ENCODE data around the gene SPATS2L. TPM values are rescaled to one million over a fixed set of nuclear protein-coding genes. Genes with fewer than 3 reads are reported as not detected.
A peak's percentile ranks its signal among the peaks of the same experiment; 100 is the strongest.

SPATS2L gene
- total RNA-seq, 1 donor from 2014 or later, result 29.1 TPM

GRCh38 chr2:200397785-200398184 lies 91.3 kb downstream of the SPATS2L start:
- peaks cover 2% of the 10 kb centered on the region for H3K27me3 Mint-ChIP-seq (ENCODE audit: insufficient read depth, low read depth)
- Histone ChIP-seq H3K36me3 (no peaks in the 10 kb centered on the region), H3K27ac (no peak overlapping the region), H3K27me3 (no peaks in the 10 kb centered on the region), H3K9me3 (ENCODE audit: low read depth) (no peaks in the 10 kb centered on the region), H3K9ac (no peak overlapping the region), H3K4me1 (peaks cover 16% of the 10 kb centered on the region), H3K4me2 (peak overlapping the region; percentile 0), H3K79me2 (ENCODE audit: low read depth) (no peaks in the 10 kb centered on the region), H3K4me3 (no peak overlapping the region), H2AFZ (replicated peaks) (no peak overlapping the region), H4K20me1 (ENCODE audit: low read depth) (no peaks in the 10 kb centered on the region), H3F3A (ENCODE audit: low read depth) (no peaks in the 10 kb centered on the region)
- peaks cover 22% of the 10 kb centered on the region for H3K4me1 Mint-ChIP-seq
- peak; percentile 9 for TF ChIP-seq CTCF (IDR thresholded peaks at IDR 0.05)
- TF ChIP-seq EZH2phosphoT487 (IDR thresholded peaks at IDR 0.05), result no peak
- peaks cover 10% of the 10 kb centered on the region for H3K36me3 Mint-ChIP-seq
- H3K27ac Mint-ChIP-seq, result peak overlapping the region; percentile 70
- peak; percentile 43 for DNase-seq (ENCODE audit: low spot score)
- peak overlapping the region; percentile 34 for H3K4me3 Mint-ChIP-seq
- H3K9me3 Mint-ChIP-seq, result no peaks in the 10 kb centered on the region

DNA sequence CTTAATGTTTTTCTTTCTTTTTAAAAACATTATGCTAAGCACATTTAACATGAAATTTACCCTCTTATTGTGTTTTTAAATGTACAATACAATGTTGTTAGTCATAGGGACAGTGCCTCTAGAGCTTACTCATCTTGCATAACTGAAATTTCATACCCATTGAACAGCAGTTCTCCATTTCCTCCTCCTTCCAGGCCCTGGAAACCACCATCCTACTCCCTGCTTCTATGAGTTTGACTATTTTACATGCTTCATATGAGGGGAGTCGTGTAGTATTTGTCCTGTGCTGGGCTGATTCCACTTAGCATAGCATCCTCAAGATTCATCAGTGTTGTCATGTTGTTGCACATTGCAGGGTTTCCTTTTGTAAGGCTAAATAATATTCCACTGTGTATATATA lies 92.6 kb downstream of the SPATS2L start:
- no peaks in the 10 kb centered on the region for H3K36me3 ChIP-seq
- H3K27ac ChIP-seq, result no peak overlapping the region
- H3F3A ChIP-seq (ENCODE audit: low read depth), result no peaks in the 10 kb centered on the region
- H2AFZ ChIP-seq (replicated peaks), result no peak overlapping the region
- no peak overlapping the region for H3K27ac Mint-ChIP-seq
- no peak overlapping the region for H3K4me2 ChIP-seq
- no peaks in the 10 kb centered on the region for H4K20me1 ChIP-seq (ENCODE audit: low read depth)
- H3K9me3 ChIP-seq (ENCODE audit: low read depth), result no peaks in the 10 kb centered on the region
- H3K4me3 Mint-ChIP-seq, result no peak overlapping the region
- no peaks in the 10 kb centered on the region for H3K79me2 ChIP-seq (ENCODE audit: low read depth)
- no peak overlapping the region for H3K4me3 ChIP-seq
- H3K36me3 Mint-ChIP-seq, result peaks cover 13% of the 10 kb centered on the region
- no peak for TF ChIP-seq CTCF (IDR thresholded peaks at IDR 0.05)
- peaks cover 2% of the 10 kb centered on the region for H3K27me3 Mint-ChIP-seq (ENCODE audit: insufficient read depth, low read depth)
- H3K9ac ChIP-seq, result no peak overlapping the region
- H3K9me3 Mint-ChIP-seq, result peaks cover 4% of the 10 kb centered on the region
- no peaks in the 10 kb centered on the region for H3K27me3 ChIP-seq
- H3K4me1 Mint-ChIP-seq, result peaks cover 22% of the 10 kb centered on the region
- DNase-seq (ENCODE audit: low spot score), result no peak
- peaks cover 16% of the 10 kb centered on the region for H3K4me1 ChIP-seq

DNA sequence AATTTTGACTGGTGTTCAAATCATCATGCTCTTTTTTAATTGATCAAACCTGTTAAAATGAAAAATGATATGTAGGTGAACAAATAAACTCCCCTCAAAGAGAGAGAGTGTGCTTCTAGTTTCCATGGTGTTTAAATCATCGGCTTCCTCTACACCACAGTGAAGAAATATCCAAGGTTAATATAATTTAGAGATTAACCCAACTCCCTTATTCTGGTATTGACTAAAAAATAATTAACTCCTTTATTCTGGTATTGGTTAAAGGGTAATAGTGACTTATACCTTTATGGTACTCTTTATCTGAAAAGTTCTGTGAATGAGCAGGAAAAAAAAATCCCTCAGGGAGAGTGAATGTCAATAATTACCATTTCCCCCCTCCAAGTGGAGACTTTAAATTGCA lies 93.1 kb downstream of the SPATS2L start:
- TF ChIP-seq EZH2phosphoT487 (IDR thresholded peaks at IDR 0.05) (no peak), EZH2 (IDR thresholded peaks at IDR 0.05) (no peak), CTCF (IDR thresholded peaks at IDR 0.05) (no peak)
- no peak overlapping the region for H3K4me3 Mint-ChIP-seq
- no peak overlapping the region for H3K27ac ChIP-seq
- peaks cover 2% of the 10 kb centered on the region for H3K27me3 Mint-ChIP-seq (ENCODE audit: insufficient read depth, low read depth)
- peaks cover 14% of the 10 kb centered on the region for H3K36me3 Mint-ChIP-seq
- no peaks in the 10 kb centered on the region for H3K79me2 ChIP-seq (ENCODE audit: low read depth)
- no peak overlapping the region for H3K27ac Mint-ChIP-seq
- H3K4me2 ChIP-seq, result no peak overlapping the region
- no peaks in the 10 kb centered on the region for H3K9me3 ChIP-seq (ENCODE audit: low read depth)
- no peak overlapping the region for H3K9ac ChIP-seq
- peaks cover 16% of the 10 kb centered on the region for H3K4me1 ChIP-seq
- no peaks in the 10 kb centered on the region for H3K36me3 ChIP-seq
- H3K27me3 ChIP-seq, result no peaks in the 10 kb centered on the region
- no peak overlapping the region for H2AFZ ChIP-seq (replicated peaks)
- no peak overlapping the region for H3K4me3 ChIP-seq
- H4K20me1 ChIP-seq (ENCODE audit: low read depth), result no peaks in the 10 kb centered on the region
- peaks cover 4% of the 10 kb centered on the region for H3K9me3 Mint-ChIP-seq
- no peak for DNase-seq (ENCODE audit: low spot score)
- no peaks in the 10 kb centered on the region for H3F3A ChIP-seq (ENCODE audit: low read depth)
- H3K4me1 Mint-ChIP-seq, result peaks cover 22% of the 10 kb centered on the region

DNA sequence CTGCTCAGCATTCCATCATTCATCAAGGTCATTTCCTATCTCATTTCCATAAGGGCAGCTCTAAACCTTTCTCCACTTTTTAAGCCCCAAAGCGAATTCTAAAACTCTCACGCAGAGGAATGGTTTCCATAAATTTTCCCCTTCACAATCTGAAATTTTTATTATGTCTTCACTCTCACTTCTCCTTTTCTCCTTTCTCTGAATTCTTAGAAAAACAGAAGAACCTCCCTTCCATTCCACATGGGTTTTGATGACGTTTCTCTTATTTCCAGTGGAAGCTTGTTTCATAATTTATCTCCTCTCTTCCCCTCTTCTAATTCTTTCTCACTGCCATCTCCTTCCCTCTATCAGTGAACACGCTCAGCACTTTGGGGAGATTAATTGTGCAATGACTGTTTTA lies 97.3 kb downstream of the SPATS2L start:
- no peak overlapping the region for H3K4me3 Mint-ChIP-seq

More for the DNA sequence above, 97.3 kb downstream of the SPATS2L start:
- no peaks in the 10 kb centered on the region for H3K79me2 ChIP-seq (ENCODE audit: low read depth)
- H3K9me3 ChIP-seq (ENCODE audit: low read depth), result no peaks in the 10 kb centered on the region
- Mint-ChIP-seq H3K27me3 (ENCODE audit: insufficient read depth, low read depth) (no peaks in the 10 kb centered on the region), H3K36me3 (peaks cover 17% of the 10 kb centered on the region), H3K27ac (peak overlapping the region; percentile 8), H3K4me1 (peaks cover 26% of the 10 kb centered on the region), H3K9me3 (peaks cover 4% of the 10 kb centered on the region)
- H2AFZ ChIP-seq (replicated peaks), result no peak overlapping the region
- H3K4me3 ChIP-seq, result no peak overlapping the region
- no peaks in the 10 kb centered on the region for H4K20me1 ChIP-seq (ENCODE audit: low read depth)
- no peak overlapping the region for H3K27ac ChIP-seq
- no peak for DNase-seq (ENCODE audit: low spot score)
- no peaks in the 10 kb centered on the region for H3K36me3 ChIP-seq
- H3K4me1 ChIP-seq, result peaks cover 8% of the 10 kb centered on the region
- H3F3A ChIP-seq (ENCODE audit: low read depth), result no peaks in the 10 kb centered on the region
- no peak overlapping the region for H3K4me2 ChIP-seq
- no peak overlapping the region for H3K9ac ChIP-seq
- TF ChIP-seq CTCF (IDR thresholded peaks at IDR 0.05) (no peak), EZH2 (IDR thresholded peaks at IDR 0.05) (no peak), EZH2phosphoT487 (IDR thresholded peaks at IDR 0.05) (no peak)
- no peaks in the 10 kb centered on the region for H3K27me3 ChIP-seq
